Fibroblast of the aortic adventitia (primary cell): ENCODE data around the gene SETD2. TPM values are rescaled to one million over a fixed set of nuclear protein-coding genes. Genes with fewer than 3 reads are reported as not detected.
"Not testable (repeated sequence)": the region's sequence is repeated elsewhere in the genome, so short reads cannot be mapped to it uniquely, and the experiment has no call there.

ENCODE experiments used
- DNase-seq: peaks from one replicate; pipeline ENCODE4 v3.0.0-alpha.2; 2010; ENCODE audit warnings: low read depth
- H3K4me3 ChIP-seq: 2 replicates; pipeline ENCODE4 v1.5.1; 2011; ENCODE audit warnings: low read depth, mild to moderate bottlenecking, control low read depth, low read length, moderate library complexity
- total RNA-seq: library from RNA; depleted of rRNA; stranded (reverse); fragments of >200 nt; gene quantifications from 2 replicates; pipeline ENCODE4 v1.2.3, GENCODE V29; 2012; ENCODE audit warnings: low replicate concordance
- TF ChIP-seq, protein P1 (sequence below): IDR thresholded peaks from 2 replicates; pipeline ENCODE4 v1.5.1; 2011; ENCODE audit warnings: mild to moderate bottlenecking, low read length, control low read depth, inconsistent platforms; ENCODE audit not compliant: insufficient read depth

The SETD2 gene
- total RNA-seq, 1 donor, result 37.6 TPM

DNA sequence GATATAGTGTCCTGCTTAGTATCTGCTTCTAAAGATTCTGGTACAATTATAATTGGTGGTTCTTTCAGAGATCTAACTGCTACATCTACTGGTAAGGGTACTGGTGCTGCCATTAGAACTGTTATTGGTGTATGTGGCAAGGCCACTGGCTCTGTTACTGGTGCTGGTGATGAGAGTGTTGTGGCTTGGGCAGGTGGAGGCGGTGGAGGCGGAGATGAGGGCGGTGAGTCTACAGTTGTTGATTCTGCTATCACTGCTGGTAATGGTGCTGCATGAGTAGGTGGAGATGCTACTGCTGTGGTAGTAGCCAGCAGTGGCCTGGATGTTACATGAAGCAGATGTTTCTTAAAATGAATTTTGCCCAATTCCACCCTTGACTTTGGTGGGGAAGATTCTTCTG is 40.1 kb downstream of the SETD2 start:
- TF ChIP-seq, protein P1, sequence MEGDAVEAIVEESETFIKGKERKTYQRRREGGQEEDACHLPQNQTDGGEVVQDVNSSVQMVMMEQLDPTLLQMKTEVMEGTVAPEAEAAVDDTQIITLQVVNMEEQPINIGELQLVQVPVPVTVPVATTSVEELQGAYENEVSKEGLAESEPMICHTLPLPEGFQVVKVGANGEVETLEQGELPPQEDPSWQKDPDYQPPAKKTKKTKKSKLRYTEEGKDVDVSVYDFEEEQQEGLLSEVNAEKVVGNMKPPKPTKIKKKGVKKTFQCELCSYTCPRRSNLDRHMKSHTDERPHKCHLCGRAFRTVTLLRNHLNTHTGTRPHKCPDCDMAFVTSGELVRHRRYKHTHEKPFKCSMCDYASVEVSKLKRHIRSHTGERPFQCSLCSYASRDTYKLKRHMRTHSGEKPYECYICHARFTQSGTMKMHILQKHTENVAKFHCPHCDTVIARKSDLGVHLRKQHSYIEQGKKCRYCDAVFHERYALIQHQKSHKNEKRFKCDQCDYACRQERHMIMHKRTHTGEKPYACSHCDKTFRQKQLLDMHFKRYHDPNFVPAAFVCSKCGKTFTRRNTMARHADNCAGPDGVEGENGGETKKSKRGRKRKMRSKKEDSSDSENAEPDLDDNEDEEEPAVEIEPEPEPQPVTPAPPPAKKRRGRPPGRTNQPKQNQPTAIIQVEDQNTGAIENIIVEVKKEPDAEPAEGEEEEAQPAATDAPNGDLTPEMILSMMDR, result no peak
- no peak for DNase-seq
- H3K4me3 ChIP-seq, result no peak overlapping the region

DNA sequence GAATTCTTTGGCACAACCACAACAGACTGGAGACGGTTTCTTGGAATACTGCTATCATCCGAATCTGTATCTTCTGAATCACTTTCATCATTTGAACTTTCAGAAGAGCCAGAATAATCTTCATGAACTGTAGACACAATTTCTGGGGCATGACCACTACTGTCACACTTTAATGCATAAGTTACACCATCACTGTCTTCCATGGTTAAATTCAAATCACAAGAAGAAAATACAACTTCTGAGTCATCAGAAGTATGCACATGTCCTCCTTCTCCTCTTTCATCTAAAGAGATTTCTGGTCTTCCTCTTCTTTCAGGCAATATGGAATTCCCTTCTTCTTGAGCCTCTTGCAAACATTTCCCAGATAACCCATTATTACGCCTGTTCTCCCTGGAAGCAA is 42.5 kb downstream of the SETD2 start:
- TF ChIP-seq, protein P1, result no peak
- H3K4me3 ChIP-seq, result no peak overlapping the region
- DNase-seq, result no peak

DNA sequence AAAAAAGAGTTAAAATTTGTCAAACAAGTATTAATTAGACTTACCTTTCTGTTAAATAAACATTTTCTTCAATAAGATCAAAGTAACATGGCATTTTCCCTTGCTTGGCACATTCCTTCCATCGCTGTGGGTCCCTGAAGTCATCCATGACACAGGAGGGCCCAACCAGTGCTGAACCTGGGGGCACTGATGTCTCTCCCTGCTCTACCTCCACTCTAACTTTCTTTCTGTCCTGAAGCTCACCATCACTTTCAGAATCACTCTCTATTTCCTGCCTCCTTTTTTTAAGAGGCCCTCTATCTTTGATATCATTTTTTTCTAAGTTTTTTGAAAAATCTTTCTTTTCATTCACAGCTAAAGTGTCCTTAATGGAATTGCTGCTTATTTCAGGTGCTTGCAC is 43.8 kb downstream of the SETD2 start:
- TF ChIP-seq, protein P1, result no peak
- DNase-seq, result no peak
- no peak overlapping the region for H3K4me3 ChIP-seq

DNA sequence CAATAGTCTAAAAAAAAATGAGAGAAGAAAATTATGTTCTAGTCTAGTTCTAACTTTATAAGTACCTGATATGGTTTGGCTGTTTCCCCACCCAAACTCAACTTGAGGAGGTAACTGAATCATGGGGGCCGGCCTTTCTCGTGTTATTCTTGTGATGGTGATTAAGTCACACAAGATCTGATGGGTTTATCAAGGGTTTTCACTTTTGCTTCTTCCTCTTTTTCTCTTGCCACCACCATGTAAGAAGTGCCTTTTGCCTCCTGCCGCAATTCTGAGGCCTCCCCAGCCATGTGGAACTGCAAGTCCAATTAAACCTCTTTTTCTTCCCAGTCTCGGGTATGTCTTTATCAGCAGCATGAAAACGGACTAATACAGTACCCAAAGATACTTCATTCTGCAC is 44.5 kb downstream of the SETD2 start:
- not testable (repeated sequence) for DNase-seq, H3K4me3 ChIP-seq

DNA sequence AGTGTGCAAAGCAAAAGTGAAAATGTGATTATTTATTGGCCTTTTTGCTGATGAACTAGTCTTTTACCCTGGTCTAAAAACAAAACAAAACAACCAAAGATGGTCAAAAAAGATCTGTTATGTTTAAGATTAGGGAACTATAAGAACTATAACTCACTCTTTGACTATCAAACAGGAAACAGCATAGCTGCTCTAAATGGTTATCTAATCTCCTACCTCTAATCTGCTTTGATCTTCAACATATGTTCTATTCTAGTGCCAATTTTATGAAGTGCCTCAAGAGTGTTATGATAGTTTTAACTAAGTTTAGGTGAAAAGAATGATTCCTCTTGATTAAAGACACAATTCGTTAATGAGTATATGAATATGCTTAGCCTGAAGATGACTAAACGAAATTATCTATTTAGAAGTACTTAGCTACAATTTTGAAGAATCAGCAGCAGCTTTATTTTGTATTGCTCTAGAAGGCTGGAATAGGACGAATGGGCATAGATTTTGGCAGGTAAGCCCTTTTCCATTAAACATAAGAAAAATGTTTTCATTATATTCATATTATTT is 46.0 kb downstream of the SETD2 start:
- H3K4me3 ChIP-seq, result no peak overlapping the region
- TF ChIP-seq, protein P1, result no peak
- peak; percentile 28 for DNase-seq

DNA sequence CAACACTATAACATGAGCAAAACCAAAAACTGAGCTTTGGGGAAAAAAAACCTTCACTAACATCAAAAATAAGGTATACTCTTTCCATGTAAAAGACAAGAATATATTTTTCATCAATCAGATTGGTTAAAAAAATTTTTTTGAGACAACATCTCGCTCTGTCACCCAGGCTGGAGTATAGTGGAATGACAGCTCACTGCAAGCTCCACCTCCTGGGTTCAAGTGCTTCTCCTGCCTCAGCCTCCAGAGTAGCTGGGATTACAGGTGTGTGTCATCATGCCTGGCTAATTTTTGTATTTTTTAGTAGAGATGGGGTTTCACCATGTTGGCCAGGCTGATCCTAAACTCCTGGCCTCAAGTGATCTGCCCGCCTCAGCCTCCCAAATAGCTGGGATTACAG is 48.4 kb downstream of the SETD2 start:
- not testable (repeated sequence) for DNase-seq, H3K4me3 ChIP-seq

DNA sequence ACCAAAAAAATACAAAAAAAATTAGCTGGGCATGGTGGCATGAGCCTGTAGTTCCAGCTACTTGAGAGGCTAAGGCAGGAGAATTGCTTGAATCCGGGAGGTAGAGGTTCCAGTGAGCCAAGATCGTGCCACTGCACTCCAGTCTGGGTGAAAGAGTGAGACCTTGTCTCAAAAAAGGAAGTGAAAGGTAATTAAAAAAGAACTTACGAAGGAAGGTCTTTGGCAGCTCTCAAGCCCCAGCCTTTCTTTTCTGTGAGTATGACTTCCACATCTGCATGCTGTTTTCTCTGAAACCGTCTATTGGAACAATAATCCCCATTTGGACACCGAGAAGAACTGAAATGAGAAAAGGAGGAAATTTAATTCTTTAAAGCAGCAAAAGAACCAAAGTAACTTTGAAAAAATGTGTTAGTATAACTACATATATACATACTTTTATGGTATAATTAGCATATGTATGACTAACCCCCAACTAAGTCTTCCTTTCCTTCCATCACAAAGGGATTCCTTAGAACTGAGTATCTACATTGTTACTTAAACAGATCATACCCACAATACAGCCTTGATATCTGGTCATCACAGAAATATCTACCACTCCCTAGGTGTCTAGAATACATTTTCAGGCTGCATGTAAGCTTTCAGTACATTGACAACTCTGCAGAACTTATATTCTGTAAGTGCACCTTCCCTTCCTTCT is 50.1 kb downstream of the SETD2 start:
- H3K4me3 ChIP-seq, result no peak overlapping the region
- peak; percentile 43 for DNase-seq

More for the DNA sequence above, 50.1 kb downstream of the SETD2 start:
- TF ChIP-seq, protein P1, result no peak
